Natural killer cell treated with Interleukin-12 subunit alpha and Interleukin-12 subunit beta and Interleukin-15 and Interleukin-18, amount 100 ng/mL, for 72 hours (primary cell): Measurements from ENCODE around the gene CYRIA. TPM values are rescaled to one million over a fixed set of nuclear protein-coding genes. Genes with fewer than 3 reads are reported as not detected.
A peak's percentile ranks its signal among the peaks of the same experiment; 100 is the strongest.

Experiments used
- ATAC-seq, 2 donors: fragments of 150-1000 bp; cut with Tn5 transposase in 1 of 2; sonication (Bioruptor Pico), chemical (Tn5 transposase) in 1 of 2; 2 replicates each; pipeline ENCODE4 v1.10.0; 2021
- DNase-seq: peaks from one replicate; pipeline ENCODE4 v3.0.0; 2022; ENCODE audit warnings: low spot score
- H3K27ac Mint-ChIP-seq, 2 donors: 1 replicate in 1 of 2; 2 replicates in 1 of 2; pipeline ENCODE4 v1.8.0; 2022; ENCODE audit warnings: mixed read lengths in 2 of 2, mild to moderate bottlenecking in 1 of 2, moderate library complexity in 1 of 2
- H3K27me3 Mint-ChIP-seq, 2 donors: 1 replicate in 1 of 2; 2 replicates in 1 of 2; pipeline ENCODE4 v1.8.0; 2022; ENCODE audit warnings: mixed read lengths in 2 of 2
- H3K36me3 Mint-ChIP-seq: one replicate; pipeline ENCODE4 v1.8.0; 2022; ENCODE audit warnings: mixed read lengths
- H3K4me1 Mint-ChIP-seq, 2 donors: 1 replicate in 1 of 2; 2 replicates in 1 of 2; pipeline ENCODE4 v1.8.0; 2022; ENCODE audit warnings: low read depth in 2 of 2, mixed read lengths in 2 of 2, mild to moderate bottlenecking in 1 of 2
- H3K4me3 Mint-ChIP-seq: one replicate; pipeline ENCODE4 v1.8.0; 2022; ENCODE audit warnings: mixed read lengths
- H3K9me3 Mint-ChIP-seq: 2 replicates; pipeline ENCODE4 v1.8.0; 2022; ENCODE audit warnings: mixed read lengths
- total RNA-seq, 2 donors: library from RNA; stranded (reverse); gene quantifications; one replicate each; pipeline ENCODE4 v1.2.3, GENCODE V29; 2022

The CYRIA gene
- total RNA-seq, 2 donors from 2014 or later = 5.1 to 13.3 TPM

DNA sequence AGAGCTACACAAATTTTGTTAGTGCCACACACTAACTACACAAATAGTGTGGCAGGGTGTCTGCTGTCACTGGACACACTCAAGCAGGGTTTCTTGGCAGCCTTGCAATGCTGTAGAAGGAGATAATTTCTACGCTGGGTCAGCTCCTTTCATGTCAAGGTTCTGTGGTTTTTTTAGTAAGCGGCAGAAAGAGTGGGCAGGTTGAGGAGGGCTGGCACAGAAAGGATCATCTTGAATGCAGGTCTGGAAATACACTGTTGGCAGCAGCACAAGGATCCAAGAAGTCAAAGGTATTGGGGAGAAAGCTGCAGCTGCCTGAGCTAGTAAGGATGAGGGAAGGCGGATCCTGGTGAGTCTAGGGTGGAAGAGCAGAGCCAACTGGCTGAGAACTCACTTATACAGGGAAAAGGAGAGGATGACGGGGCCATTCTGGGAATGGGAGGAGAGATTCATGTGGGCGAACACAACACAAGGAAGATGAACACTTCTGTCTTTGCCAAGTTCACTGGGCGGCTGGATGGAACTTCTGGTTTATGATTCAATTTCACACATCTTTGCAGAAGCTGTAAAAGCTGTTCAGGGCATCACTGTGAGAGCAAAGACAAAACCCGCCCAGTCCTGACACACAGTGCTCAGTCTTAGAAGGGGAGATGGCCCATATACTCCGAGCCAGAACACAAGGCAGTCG, 16.9 kb upstream of the CYRIA start:
- ATAC-seq (no peak), DNase-seq (no peak)
- H3K4me1 Mint-ChIP-seq = no peaks in the 10 kb centered on the region
- peaks cover 10% of the 10 kb centered on the region for H3K36me3 Mint-ChIP-seq
- peaks cover 5% of the 10 kb centered on the region in 2 donors for H3K27me3 Mint-ChIP-seq
- H3K4me3 Mint-ChIP-seq = no peak overlapping the region
- H3K9me3 Mint-ChIP-seq = no peaks in the 10 kb centered on the region
- no peak overlapping the region for H3K27ac Mint-ChIP-seq

DNA sequence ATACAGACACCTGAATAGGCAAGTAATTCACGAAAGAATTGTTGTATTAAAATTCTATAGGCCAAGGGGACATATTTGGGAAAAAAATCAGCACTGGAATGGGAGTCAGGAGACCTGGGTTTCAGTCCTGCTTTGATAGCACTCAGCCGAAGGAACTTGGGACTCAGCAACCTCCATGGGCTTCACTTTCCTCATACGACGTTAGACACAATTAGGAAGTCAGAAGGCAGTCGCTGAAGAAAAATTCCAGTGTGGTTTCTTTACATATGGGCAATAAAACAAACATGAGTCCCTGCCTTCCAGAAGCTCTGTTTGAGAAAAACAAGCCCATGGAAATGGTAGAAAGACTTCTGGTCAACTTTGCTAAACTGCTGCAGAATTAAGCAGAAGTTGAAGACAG, 15.1 kb upstream of the CYRIA start:
- DNase-seq = no peak
- Mint-ChIP-seq H3K27ac (no peak overlapping the region), H3K4me1 (no peaks in the 10 kb centered on the region), H3K9me3 (no peaks in the 10 kb centered on the region), H3K36me3 (peaks cover 10% of the 10 kb centered on the region), H3K27me3 (peaks cover 2 to 5% of the 10 kb centered on the region in 2 donors), H3K4me3 (no peak overlapping the region)
- ATAC-seq = no peak

DNA sequence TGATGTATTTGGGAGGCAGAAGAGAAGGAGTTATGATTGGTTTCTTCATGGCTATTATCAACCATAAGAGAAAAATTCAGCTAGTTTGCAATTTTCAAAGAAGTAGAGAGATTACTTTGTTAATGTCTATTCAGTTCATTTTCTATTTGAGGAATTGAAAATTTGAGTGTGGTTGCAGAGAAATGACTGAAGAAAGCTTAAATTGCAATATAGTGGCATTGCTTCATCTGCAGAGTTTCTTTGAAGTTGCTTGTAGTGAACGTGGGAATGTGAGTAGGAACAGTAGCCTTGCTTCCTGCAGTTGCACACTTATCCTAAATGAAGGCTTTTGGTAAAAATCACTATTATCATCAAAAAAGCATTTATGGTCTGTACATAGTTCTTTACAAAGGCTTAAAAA, 14.7 kb upstream of the CYRIA start:
- Mint-ChIP-seq H3K27me3 (peaks cover 0 to 5% of the 10 kb centered on the region in 2 donors), H3K27ac (no peak overlapping the region), H3K36me3 (peaks cover 10% of the 10 kb centered on the region), H3K4me3 (no peak overlapping the region), H3K4me1 (no peaks in the 10 kb centered on the region), H3K9me3 (no peaks in the 10 kb centered on the region)
- no peak for ATAC-seq
- no peak for DNase-seq

GRCh38 chr2:16678964-16679363, 13.3 kb upstream of the CYRIA start:
- H3K4me1 Mint-ChIP-seq = no peaks in the 10 kb centered on the region
- H3K4me3 Mint-ChIP-seq = no peak overlapping the region
- DNase-seq = no peak
- no peak overlapping the region for H3K27ac Mint-ChIP-seq
- peaks cover 10% of the 10 kb centered on the region for H3K36me3 Mint-ChIP-seq
- H3K27me3 Mint-ChIP-seq = peaks cover 0 to 2% of the 10 kb centered on the region in 2 donors
- H3K9me3 Mint-ChIP-seq = no peaks in the 10 kb centered on the region
- ATAC-seq = no peak

DNA sequence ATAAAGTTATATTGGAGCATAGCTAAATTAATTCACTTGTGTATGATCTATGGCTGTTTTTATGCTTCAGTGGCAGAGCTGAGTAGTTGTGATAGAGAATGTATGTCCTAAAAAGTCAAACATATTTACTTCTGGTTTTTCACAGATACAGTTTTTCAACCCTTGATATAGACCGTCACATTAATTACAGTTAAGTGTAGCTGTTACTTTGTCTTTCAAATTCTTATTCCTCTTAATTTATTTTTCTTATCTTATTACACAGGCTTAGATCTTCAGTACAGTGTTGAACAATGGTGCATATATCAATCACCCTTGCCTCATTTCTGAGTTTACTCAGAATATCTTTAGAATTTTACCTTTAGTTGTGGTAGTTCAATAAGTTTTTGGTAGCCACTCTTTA, 12.2 kb upstream of the CYRIA start:
- Mint-ChIP-seq H3K27ac (no peak overlapping the region), H3K9me3 (no peaks in the 10 kb centered on the region), H3K36me3 (peaks cover 10% of the 10 kb centered on the region), H3K4me1 (no peaks in the 10 kb centered on the region), H3K27me3 (peaks cover 0 to 2% of the 10 kb centered on the region in 2 donors), H3K4me3 (no peak overlapping the region)
- ATAC-seq (no peak), DNase-seq (no peak)

DNA sequence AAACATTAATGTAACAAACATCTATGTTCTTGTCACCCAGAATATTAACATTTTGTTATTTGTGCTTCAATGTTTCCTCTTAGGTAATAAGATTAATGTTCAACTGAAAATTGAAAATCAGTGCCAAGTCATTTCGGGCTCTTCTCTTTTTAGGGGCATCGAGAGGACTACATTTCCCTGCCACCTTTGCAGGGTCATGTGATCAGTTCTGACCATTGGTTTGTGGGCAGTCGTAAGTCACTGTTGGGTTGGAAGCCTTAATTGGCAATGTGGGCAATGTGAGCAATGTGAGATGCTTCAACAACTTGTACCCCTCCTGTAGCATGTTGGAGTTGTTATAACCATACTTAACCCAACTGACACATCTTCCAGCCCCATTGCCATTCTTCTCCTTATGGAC, 10.1 kb upstream of the CYRIA start:
- ATAC-seq (no peak), DNase-seq (no peak)
- Mint-ChIP-seq H3K4me1 (peaks cover 0 to 3% of the 10 kb centered on the region in 2 donors), H3K27me3 (no peaks in the 10 kb centered on the region), H3K4me3 (no peak overlapping the region), H3K9me3 (no peaks in the 10 kb centered on the region), H3K36me3 (peaks cover 10% of the 10 kb centered on the region), H3K27ac (no peak overlapping the region)

DNA sequence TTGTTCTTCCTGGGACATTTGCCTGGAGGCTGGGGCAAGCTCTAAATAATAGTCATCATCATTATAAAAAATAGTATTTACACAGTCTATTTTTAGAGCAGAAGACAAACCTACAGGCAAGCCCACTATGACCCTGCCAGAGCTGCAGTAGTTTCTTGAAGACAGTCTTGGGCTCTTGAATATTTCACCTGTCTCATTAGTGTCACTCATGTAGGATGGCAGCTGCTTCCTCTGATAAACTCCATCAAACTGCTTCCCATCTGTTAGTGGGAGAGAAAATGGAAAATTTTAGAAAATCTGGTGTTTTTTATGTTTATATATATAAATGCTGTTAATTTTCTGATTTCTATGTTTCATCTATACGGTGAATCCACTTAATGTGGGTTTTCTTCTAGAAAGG, 8.5 kb upstream of the CYRIA start:
- Mint-ChIP-seq H3K4me1 (peaks cover 0 to 3% of the 10 kb centered on the region in 2 donors), H3K9me3 (no peaks in the 10 kb centered on the region), H3K36me3 (peaks cover 10% of the 10 kb centered on the region), H3K4me3 (no peak overlapping the region), H3K27me3 (no peaks in the 10 kb centered on the region), H3K27ac (no peak overlapping the region)
- DNase-seq (no peak), ATAC-seq (no peak)

GRCh38 chr2:16671760-16672159, 6.1 kb upstream of the CYRIA start:
- Mint-ChIP-seq H3K4me3 (no peak overlapping the region), H3K27me3 (no peaks in the 10 kb centered on the region), H3K4me1 (peaks cover under 1 to 5% of the 10 kb centered on the region in 2 donors), H3K9me3 (no peaks in the 10 kb centered on the region), H3K36me3 (no peaks in the 10 kb centered on the region), H3K27ac (no peak overlapping the region)
- no peak for DNase-seq
- no peak for ATAC-seq

- Mint-ChIP-seq H3K4me1 (peaks cover 19 to 22% of the 10 kb centered on the region in 2 donors), H3K4me3 (no peak overlapping the region), H3K36me3 (no peaks in the 10 kb centered on the region), H3K27ac (no peak overlapping the region), H3K9me3 (no peaks in the 10 kb centered on the region), H3K27me3 (no peaks in the 10 kb centered on the region)
- ATAC-seq = no peak
- DNase-seq = no peak
Observed at GRCh38 chr2:16669388-16669787, 3.8 kb upstream of the CYRIA start.

GRCh38 chr2:16666449-16666801, 791 bp upstream of the CYRIA start:
- peaks cover 45 to 47% of the 10 kb centered on the region in 2 donors for H3K4me1 Mint-ChIP-seq
- DNase-seq = no peak
- H3K9me3 Mint-ChIP-seq = no peaks in the 10 kb centered on the region
- H3K36me3 Mint-ChIP-seq = no peaks in the 10 kb centered on the region
- peak in 1 of 2 donors; percentile 40 for ATAC-seq
- H3K27me3 Mint-ChIP-seq = no peaks in the 10 kb centered on the region
- H3K27ac Mint-ChIP-seq = peak overlapping the region; percentile 84 to 93
- peak overlapping the region; percentile 98 for H3K4me3 Mint-ChIP-seq

- no peak for ATAC-seq
- H3K9me3 Mint-ChIP-seq = no peaks in the 10 kb centered on the region
- H3K27ac Mint-ChIP-seq = peak overlapping the region; percentile 69 to 93
- DNase-seq = no peak
- peaks cover 50 to 58% of the 10 kb centered on the region in 2 donors for H3K4me1 Mint-ChIP-seq
- H3K4me3 Mint-ChIP-seq = peak overlapping the region; percentile 88
- no peaks in the 10 kb centered on the region for H3K27me3 Mint-ChIP-seq
- no peaks in the 10 kb centered on the region for H3K36me3 Mint-ChIP-seq
Observed at GRCh38 chr2:16664809-16665747, 556 bp downstream of the CYRIA start.

DNA sequence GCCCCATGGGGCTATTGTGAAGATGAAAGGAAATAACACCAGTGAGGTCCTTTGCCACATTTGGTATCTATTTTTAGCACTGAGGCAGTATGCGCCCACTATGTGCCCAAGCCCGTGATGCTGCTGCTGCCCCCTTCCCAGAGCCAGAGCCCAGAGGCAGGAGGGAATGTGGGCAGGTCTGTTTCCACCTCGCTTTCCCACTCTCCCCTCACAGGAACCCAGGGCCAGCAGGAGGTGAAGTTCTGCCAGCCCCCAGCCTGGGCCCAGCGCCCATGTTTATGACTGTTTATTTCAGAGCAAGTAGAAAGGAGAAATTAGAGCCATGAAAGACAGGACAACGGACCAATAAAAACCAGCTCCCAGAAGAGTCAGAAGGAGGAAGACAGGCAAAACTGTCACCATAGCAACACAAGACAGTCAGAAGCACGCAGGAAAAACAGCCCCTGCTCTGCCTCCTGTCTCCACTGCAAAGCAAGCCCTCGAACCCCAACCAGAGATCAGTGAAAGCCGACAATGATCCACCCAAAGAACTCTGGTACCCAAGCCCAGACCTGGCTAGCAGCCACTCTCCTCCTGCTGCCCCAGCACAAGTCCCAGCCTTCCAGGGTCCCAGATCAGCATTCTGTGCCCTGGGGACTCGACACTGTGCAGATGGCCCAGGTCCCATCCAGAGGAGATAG, 1.4 kb downstream of the CYRIA start:
- H3K36me3 Mint-ChIP-seq = no peaks in the 10 kb centered on the region
- no peaks in the 10 kb centered on the region for H3K9me3 Mint-ChIP-seq
- H3K27me3 Mint-ChIP-seq = no peaks in the 10 kb centered on the region
- peaks cover 53 to 63% of the 10 kb centered on the region in 2 donors for H3K4me1 Mint-ChIP-seq
- peak overlapping the region; percentile 88 for H3K4me3 Mint-ChIP-seq
- DNase-seq (peak; percentile 64), ATAC-seq (peak; percentile 21 to 34)
- peak overlapping the region; percentile 69 to 93 for H3K27ac Mint-ChIP-seq

DNA sequence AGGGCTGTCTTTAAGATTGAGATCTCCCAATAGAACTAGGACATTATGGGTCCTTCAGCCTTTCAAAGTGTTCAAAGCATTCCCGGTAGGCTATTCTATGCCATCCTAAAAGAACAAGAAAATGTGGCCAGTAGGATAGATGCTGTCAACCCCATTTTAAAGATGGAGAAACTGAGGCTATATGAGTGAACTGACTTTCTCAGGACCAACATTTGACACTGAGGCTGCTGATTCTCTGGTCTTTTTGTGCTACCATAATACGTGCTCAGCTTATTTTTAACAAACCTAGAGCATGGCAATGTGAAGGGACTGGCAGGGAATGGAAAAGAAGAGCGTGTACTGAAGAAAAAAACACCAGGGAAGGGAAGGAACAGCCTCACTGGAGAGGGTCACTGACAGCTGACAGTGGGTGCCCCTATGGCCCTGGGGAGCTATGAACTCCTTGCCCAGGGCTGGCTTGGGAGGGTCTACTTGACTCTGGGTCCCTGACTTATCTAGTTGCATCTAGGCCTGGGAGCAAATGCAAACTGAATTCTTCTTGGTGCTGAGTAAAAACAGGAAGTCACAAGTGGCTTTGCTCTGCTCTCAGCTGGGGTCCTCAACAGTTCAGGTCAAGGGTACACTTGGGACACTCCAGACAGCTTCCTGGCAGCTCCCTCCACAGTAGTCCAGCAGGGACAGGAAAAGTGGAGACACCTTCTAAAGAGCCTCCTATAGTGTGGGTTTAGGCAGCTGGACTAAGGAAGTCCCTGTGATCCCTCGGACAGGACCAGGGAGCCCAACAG, 2.3 kb downstream of the CYRIA start:
- peaks cover 62 to 71% of the 10 kb centered on the region in 2 donors for H3K4me1 Mint-ChIP-seq
- H3K27me3 Mint-ChIP-seq = no peaks in the 10 kb centered on the region
- peak overlapping the region; percentile 69 to 93 for H3K27ac Mint-ChIP-seq
- no peaks in the 10 kb centered on the region for H3K36me3 Mint-ChIP-seq
- ATAC-seq (peak; percentile 2 to 39), DNase-seq (no peak)
- peak overlapping the region; percentile 88 for H3K4me3 Mint-ChIP-seq
- no peaks in the 10 kb centered on the region for H3K9me3 Mint-ChIP-seq
